ENCODE results near the gene PFDN6.

Gene PFDN6

GRCh38 chr6:33318426-33319073 lies 29.1 kb downstream of the PFDN6 start:
- no peak for DNase-seq

GRCh38 chr6:33319939-33320314 lies 30.5 kb downstream of the PFDN6 start:
- no peak for DNase-seq

GRCh38 chr6:33320315-33321181 lies 31.1 kb downstream of the PFDN6 start:
- DNase-seq: no peak

- no peak for DNase-seq
Measured at GRCh38 chr6:33321227-33321626, 31.8 kb downstream of the PFDN6 start.

GRCh38 chr6:33323623-33323948 lies 34.2 kb downstream of the PFDN6 start:
- peak; percentile 70 for DNase-seq

GRCh38 chr6:33324125-33324524 lies 34.7 kb downstream of the PFDN6 start:
- no peak for DNase-seq

- no peak for DNase-seq
Measured at GRCh38 chr6:33329058-33329457, 39.7 kb downstream of the PFDN6 start.

- no peak for DNase-seq
Measured at GRCh38 chr6:33330736-33331135, 41.3 kb downstream of the PFDN6 start.

GRCh38 chr6:33333666-33334065 lies 44.3 kb downstream of the PFDN6 start:
- DNase-seq: no peak

- DNase-seq: no peak
Measured at GRCh38 chr6:33335916-33336315, 46.5 kb downstream of the PFDN6 start.

GRCh38 chr6:33336495-33336894 lies 47.1 kb downstream of the PFDN6 start:
- no peak for DNase-seq

- no peak for DNase-seq
Measured at GRCh38 chr6:33339193-33339592, 49.8 kb downstream of the PFDN6 start.

Data from NCI-H526 treated with DMSO at 0.1 percent for 48 hours (cell line).